Measurements from ENCODE around the gene EEA1.

The EEA1 gene

DNA sequence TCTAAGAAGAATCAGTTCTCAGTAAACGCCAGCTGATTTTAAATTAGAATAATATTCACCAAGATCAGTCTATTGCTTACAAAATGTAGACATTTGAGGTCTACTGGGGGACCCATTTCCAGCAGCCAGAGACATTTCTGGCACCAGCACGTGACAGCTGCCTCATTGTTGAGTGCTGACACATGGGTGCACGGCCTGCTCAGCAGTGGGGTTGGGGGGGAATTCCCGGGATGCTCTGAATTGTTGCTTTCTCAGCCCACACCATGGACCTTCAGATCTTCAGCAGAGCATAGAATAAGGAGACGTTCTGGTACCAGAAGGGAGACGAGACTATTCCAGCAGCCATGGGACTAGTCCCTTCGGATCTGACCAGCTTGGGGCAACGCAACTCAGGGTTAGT is 208.0 kb downstream of the EEA1 start:
- Histone ChIP-seq H3K36me3 (ENCODE audit: control insufficient read depth in 2 of 2, insufficient read depth in 1 of 2, low read length in 2 of 2) (no peaks in the 10 kb centered on the region), H3K4me3 (ENCODE audit: low read depth, low read length) (no peak overlapping the region), H3K9me3 (ENCODE audit: control insufficient read depth, insufficient read depth, low read depth, low read length) (no peaks in the 10 kb centered on the region), H3K27ac (ENCODE audit: extremely low read depth, low read depth, low read length) (no peak overlapping the region), H3K4me1 (ENCODE audit: control insufficient read depth, insufficient read depth, low read length) (no peaks in the 10 kb centered on the region)
- ChIA-PET POLR2A (interaction anchor here (0.6 to 0.9 kb wide), 2 partner anchors 74 to 266 kb away, joined by 3 to 5 read pairs; no protein-coding TSS in a partner anchor), CTCF (interaction anchor here (0.7 to 0.8 kb wide), 2 partner anchors 147 to 801 kb away, joined by 3 to 4 read pairs; no protein-coding TSS in a partner anchor)
- TF ChIP-seq, protein P1, sequence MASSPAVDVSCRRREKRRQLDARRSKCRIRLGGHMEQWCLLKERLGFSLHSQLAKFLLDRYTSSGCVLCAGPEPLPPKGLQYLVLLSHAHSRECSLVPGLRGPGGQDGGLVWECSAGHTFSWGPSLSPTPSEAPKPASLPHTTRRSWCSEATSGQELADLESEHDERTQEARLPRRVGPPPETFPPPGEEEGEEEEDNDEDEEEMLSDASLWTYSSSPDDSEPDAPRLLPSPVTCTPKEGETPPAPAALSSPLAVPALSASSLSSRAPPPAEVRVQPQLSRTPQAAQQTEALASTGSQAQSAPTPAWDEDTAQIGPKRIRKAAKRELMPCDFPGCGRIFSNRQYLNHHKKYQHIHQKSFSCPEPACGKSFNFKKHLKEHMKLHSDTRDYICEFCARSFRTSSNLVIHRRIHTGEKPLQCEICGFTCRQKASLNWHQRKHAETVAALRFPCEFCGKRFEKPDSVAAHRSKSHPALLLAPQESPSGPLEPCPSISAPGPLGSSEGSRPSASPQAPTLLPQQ (tag by site-specific recombination; IDR thresholded peaks at IDR 0.05): no peak
- TF ChIP-seq, protein P2, sequence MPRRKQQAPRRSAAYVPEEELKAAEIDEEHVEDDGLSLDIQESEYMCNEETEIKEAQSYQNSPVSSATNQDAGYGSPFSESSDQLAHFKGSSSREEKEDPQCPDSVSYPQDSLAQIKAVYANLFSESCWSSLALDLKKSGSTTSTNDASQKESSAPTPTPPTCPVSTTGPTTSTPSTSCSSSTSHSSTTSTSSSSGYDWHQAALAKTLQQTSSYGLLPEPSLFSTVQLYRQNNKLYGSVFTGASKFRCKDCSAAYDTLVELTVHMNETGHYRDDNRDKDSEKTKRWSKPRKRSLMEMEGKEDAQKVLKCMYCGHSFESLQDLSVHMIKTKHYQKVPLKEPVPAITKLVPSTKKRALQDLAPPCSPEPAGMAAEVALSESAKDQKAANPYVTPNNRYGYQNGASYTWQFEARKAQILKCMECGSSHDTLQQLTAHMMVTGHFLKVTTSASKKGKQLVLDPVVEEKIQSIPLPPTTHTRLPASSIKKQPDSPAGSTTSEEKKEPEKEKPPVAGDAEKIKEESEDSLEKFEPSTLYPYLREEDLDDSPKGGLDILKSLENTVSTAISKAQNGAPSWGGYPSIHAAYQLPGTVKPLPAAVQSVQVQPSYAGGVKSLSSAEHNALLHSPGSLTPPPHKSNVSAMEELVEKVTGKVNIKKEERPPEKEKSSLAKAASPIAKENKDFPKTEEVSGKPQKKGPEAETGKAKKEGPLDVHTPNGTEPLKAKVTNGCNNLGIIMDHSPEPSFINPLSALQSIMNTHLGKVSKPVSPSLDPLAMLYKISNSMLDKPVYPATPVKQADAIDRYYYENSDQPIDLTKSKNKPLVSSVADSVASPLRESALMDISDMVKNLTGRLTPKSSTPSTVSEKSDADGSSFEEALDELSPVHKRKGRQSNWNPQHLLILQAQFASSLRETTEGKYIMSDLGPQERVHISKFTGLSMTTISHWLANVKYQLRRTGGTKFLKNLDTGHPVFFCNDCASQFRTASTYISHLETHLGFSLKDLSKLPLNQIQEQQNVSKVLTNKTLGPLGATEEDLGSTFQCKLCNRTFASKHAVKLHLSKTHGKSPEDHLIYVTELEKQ (tag by site-specific recombination; IDR thresholded peaks at IDR 0.05; ENCODE audit: borderline replicate concordance): no peak
- TF ChIP-seq ZNF843 (tag by site-specific recombination; IDR thresholded peaks at IDR 0.05) (no peak), ZSCAN23 (tag by site-specific recombination; IDR thresholded peaks at IDR 0.05) (no peak), HOXA7 (CRISPR knock-in tag; IDR thresholded peaks at IDR 0.05; ENCODE audit: borderline replicate concordance) (no peak), ZNF174 (tag by site-specific recombination; IDR thresholded peaks at IDR 0.05) (no peak), ZNF221 (tag by site-specific recombination; IDR thresholded peaks at IDR 0.05; ENCODE audit: borderline replicate concordance) (no peak), ZNF140 (tag by site-specific recombination; IDR thresholded peaks at IDR 0.05) (no peak), ZNF777 (tag by site-specific recombination; IDR thresholded peaks at IDR 0.05; ENCODE audit: borderline replicate concordance) (no peak), KLF7 (tag by site-specific recombination; IDR thresholded peaks at IDR 0.05; ENCODE audit: borderline replicate concordance) (no peak), SP7 (tag by site-specific recombination; IDR thresholded peaks at IDR 0.05) (no peak)
- TF ChIP-seq, protein P3, sequence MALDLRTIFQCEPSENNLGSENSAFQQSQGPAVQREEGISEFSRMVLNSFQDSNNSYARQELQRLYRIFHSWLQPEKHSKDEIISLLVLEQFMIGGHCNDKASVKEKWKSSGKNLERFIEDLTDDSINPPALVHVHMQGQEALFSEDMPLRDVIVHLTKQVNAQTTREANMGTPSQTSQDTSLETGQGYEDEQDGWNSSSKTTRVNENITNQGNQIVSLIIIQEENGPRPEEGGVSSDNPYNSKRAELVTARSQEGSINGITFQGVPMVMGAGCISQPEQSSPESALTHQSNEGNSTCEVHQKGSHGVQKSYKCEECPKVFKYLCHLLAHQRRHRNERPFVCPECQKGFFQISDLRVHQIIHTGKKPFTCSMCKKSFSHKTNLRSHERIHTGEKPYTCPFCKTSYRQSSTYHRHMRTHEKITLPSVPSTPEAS (tag by site-specific recombination; IDR thresholded peaks at IDR 0.05): no peak

All from HEK293 (cell line).